Measurements from ENCODE around the gene ATXN7. TPM values are rescaled to one million over a fixed set of nuclear protein-coding genes. Genes with fewer than 3 reads are reported as not detected.

Gene ATXN7
- total RNA-seq, 4 donors from 2014 or later: 29.2 to 44.2 (median 38.3) TPM

- Histone ChIP-seq H3K4me3 (no peak overlapping the region), H3K27ac (no peak overlapping the region), H3K27me3 (no peaks in the 10 kb centered on the region), H3K4me1 (peaks cover 0 to 48% (median 10%) of the 10 kb centered on the region in 4 donors), H3K36me3 (peaks cover 0 to 11% (median 0%) of the 10 kb centered on the region in 3 donors), H3K9me3 (no peaks in the 10 kb centered on the region)
- 44 to 54% methylated on average over 2 of the region's 2 CpGs for WGBS, 2 donors
- no peak for DNase-seq (ENCODE audit: low spot score in 2 of 2)
- TF ChIP-seq POLR2A (IDR thresholded peaks at IDR 0.05) (no peak), CTCF (IDR thresholded peaks at IDR 0.05) (no peak)
Measured at GRCh38 chr3:63949005-63949404, 85.3 kb downstream of the ATXN7 start.

- 56 to 76% methylated on average over 1 of the region's 1 CpG for WGBS, 2 donors
- H3K27ac ChIP-seq: no peak overlapping the region
- no peaks in the 10 kb centered on the region for H3K9me3 ChIP-seq
- no peaks in the 10 kb centered on the region for H3K27me3 ChIP-seq
- TF ChIP-seq CTCF (IDR thresholded peaks at IDR 0.05) (no peak), POLR2A (IDR thresholded peaks at IDR 0.05) (no peak), EP300 (IDR thresholded peaks at IDR 0.05) (no peak)
- peaks cover 0 to 21% (median 0%) of the 10 kb centered on the region in 3 donors for H3K36me3 ChIP-seq
- no peak overlapping the region for H3K4me3 ChIP-seq
- DNase-seq (ENCODE audit: low spot score in 2 of 2): no peak
- peaks cover 0 to 42% (median 10%) of the 10 kb centered on the region in 4 donors for H3K4me1 ChIP-seq
Measured at GRCh38 chr3:63950698-63951097, 87.0 kb downstream of the ATXN7 start.

- H3K4me1 ChIP-seq: peaks cover 0 to 40% (median 10%) of the 10 kb centered on the region in 4 donors
- H3K9me3 ChIP-seq: no peaks in the 10 kb centered on the region
- no peak for DNase-seq (ENCODE audit: low spot score in 2 of 2)
- no peaks in the 10 kb centered on the region for H3K27me3 ChIP-seq
- TF ChIP-seq CTCF (IDR thresholded peaks at IDR 0.05) (no peak), POLR2A (IDR thresholded peaks at IDR 0.05) (no peak), EP300 (IDR thresholded peaks at IDR 0.05) (no peak)
- peaks cover 0 to 21% (median 0%) of the 10 kb centered on the region in 3 donors for H3K36me3 ChIP-seq
- H3K4me3 ChIP-seq: no peak overlapping the region
- no peak overlapping the region for H3K27ac ChIP-seq
- 38 to 47% methylated on average over 1 of the region's 1 CpG for WGBS, 2 donors
Measured at GRCh38 chr3:63951492-63952247, 88.0 kb downstream of the ATXN7 start.

- no peak overlapping the region for H3K4me3 ChIP-seq
- DNase-seq (ENCODE audit: low spot score in 2 of 2): no peak
- H3K9me3 ChIP-seq: no peaks in the 10 kb centered on the region
- 69 to 70% methylated on average over 2 of the region's 2 CpGs for WGBS, 2 donors
- H3K27me3 ChIP-seq: no peaks in the 10 kb centered on the region
- peaks cover 0 to 40% (median 10%) of the 10 kb centered on the region in 4 donors for H3K4me1 ChIP-seq
- peaks cover 0 to 21% (median 0%) of the 10 kb centered on the region in 3 donors for H3K36me3 ChIP-seq
- no peak overlapping the region for H3K27ac ChIP-seq
- TF ChIP-seq EP300 (IDR thresholded peaks at IDR 0.05) (no peak), POLR2A (IDR thresholded peaks at IDR 0.05) (no peak), CTCF (IDR thresholded peaks at IDR 0.05) (no peak)
Measured at GRCh38 chr3:63952248-63952594, 88.6 kb downstream of the ATXN7 start.

GRCh38 chr3:63954182-63954581 is 90.5 kb downstream of the ATXN7 start:
- no peak for TF ChIP-seq CTCF (IDR thresholded peaks at IDR 0.05)
- TF ChIP-seq POLR2A (IDR thresholded peaks at IDR 0.05): no peak
- no peak for TF ChIP-seq EP300 (IDR thresholded peaks at IDR 0.05)
- peaks cover 0 to 42% (median 12%) of the 10 kb centered on the region in 4 donors for H3K4me1 ChIP-seq
- no peaks in the 10 kb centered on the region for H3K27me3 ChIP-seq
- 86 to 93% methylated on average over 5 of the region's 5 CpGs for WGBS, 2 donors
- no peak for DNase-seq (ENCODE audit: low spot score in 2 of 2)
- H3K4me3 ChIP-seq: no peak overlapping the region
- H3K36me3 ChIP-seq: peaks cover 0 to 21% (median 0%) of the 10 kb centered on the region in 3 donors
- H3K27ac ChIP-seq: no peak overlapping the region
- no peaks in the 10 kb centered on the region for H3K9me3 ChIP-seq
